IMR-90 (cell line): Measurements from ENCODE around the gene HINT3. TPM values are rescaled to one million over a fixed set of nuclear protein-coding genes. Genes with fewer than 3 reads are reported as not detected.
"Not testable (repeated sequence)": the region's sequence is repeated elsewhere in the genome, so short reads cannot be mapped to it uniquely, and the experiment has no call there.

Experiments used
- ATAC-seq: fragments of 200-7000 bp; cut with Tn5 transposase; 2 replicates; pipeline ENCODE4 v1.9.1; 2020; ENCODE audit warnings: low read depth, mild to moderate bottlenecking, moderate library complexity
- BruUV-seq: library from RNA; stranded (reverse); fragments of 400-500 nt; replicated peaks from 2 replicates; lab custom pipeline; 2021; lab: Mats Ljungman, UMichigan
- CTCF ChIA-PET: fragments of 300-600 bp; formaldehyde crosslinking; extraction: SDS; loops from one replicate; lab custom pipeline; 2021; ENCODE audit warnings: antibody characterized with exemption; lab: Yijun Ruan, JAX
- POLR2A ChIA-PET: fragments of 300-600 bp; sonication (Branson Sonifier 250); formaldehyde crosslinking; loops from one replicate; lab custom pipeline; 2022; ENCODE audit warnings: antibody characterized with exemption; ENCODE audit not compliant: unreplicated experiment; lab: Charles Lee
- DNase-seq: peaks from one replicate; pipeline ENCODE4 v3.0.0; 2013
- H2AFZ ChIP-seq: replicated peaks from 2 replicates; pipeline ENCODE3; 2013; ENCODE audit warnings: low read length, mild to moderate bottlenecking; ENCODE audit not compliant: poor library complexity
- H2AK5ac ChIP-seq: 2 replicates; pipeline ENCODE4 v1.6.1; 2013; ENCODE audit warnings: low read depth, low read length, inconsistent platforms
- H2AK9ac ChIP-seq: replicated peaks from 2 replicates; pipeline ENCODE3; 2013; ENCODE audit warnings: mild to moderate bottlenecking, low read depth, low read length, moderate library complexity; ENCODE audit not compliant: poor library complexity
- H2BK120ac ChIP-seq: 2 replicates; pipeline ENCODE4 v1.6.1; 2013; ENCODE audit warnings: low read depth, low read length, inconsistent platforms
- H2BK15ac ChIP-seq: 3 replicates; pipeline ENCODE4 v1.6.1; 2013; ENCODE audit warnings: low read depth, low read length, inconsistent platforms
- H2BK20ac ChIP-seq: 2 replicates; pipeline ENCODE4 v1.6.1; 2013; ENCODE audit warnings: low read depth, mild to moderate bottlenecking, inconsistent platforms, low read length, moderate library complexity
- H2BK5ac ChIP-seq: 2 replicates; pipeline ENCODE4 v1.6.1; 2013; ENCODE audit warnings: mild to moderate bottlenecking, low read depth, low read length, inconsistent platforms; ENCODE audit not compliant: poor library complexity, severe bottlenecking
- H3K14ac ChIP-seq: replicated peaks from 2 replicates; pipeline ENCODE4 v1.6.1; 2013; ENCODE audit warnings: low read depth, low read length, inconsistent platforms
- H3K18ac ChIP-seq: 2 replicates; pipeline ENCODE4 v1.6.1; 2013; ENCODE audit warnings: low read depth, low read length, control low read depth
- H3K23ac ChIP-seq: 2 replicates; pipeline ENCODE4 v1.6.1; 2013; ENCODE audit warnings: low read depth, low read length, inconsistent platforms
- H3K27ac ChIP-seq: 2 replicates; pipeline ENCODE4 v1.5.1; 2013; ENCODE audit warnings: mild to moderate bottlenecking, control low read depth, low read length; ENCODE audit not compliant: insufficient read depth
- H3K27me3 ChIP-seq: 2 replicates; pipeline ENCODE4 v1.6.1; 2013; ENCODE audit warnings: low read length; ENCODE audit not compliant: control insufficient read depth, insufficient read depth
- H3K36me3 ChIP-seq: 2 replicates; pipeline ENCODE4 v1.6.1; 2013; ENCODE audit warnings: low read length, mixed read lengths; ENCODE audit not compliant: control insufficient read depth, insufficient read depth
- H3K4ac ChIP-seq: 2 replicates; pipeline ENCODE4 v1.6.1; 2013; ENCODE audit warnings: low read depth, low read length, inconsistent platforms
- H3K4me1 ChIP-seq: 2 replicates; pipeline ENCODE4 v1.6.1; 2013; ENCODE audit warnings: low read length, mixed read lengths; ENCODE audit not compliant: control insufficient read depth, insufficient read depth
- H3K4me2 ChIP-seq: 2 replicates; pipeline ENCODE4 v1.6.1; 2013; ENCODE audit warnings: low read depth, mild to moderate bottlenecking, control low read depth, low read length, moderate library complexity
- H3K4me3 ChIP-seq: 2 replicates; pipeline ENCODE4 v1.5.1; 2013; ENCODE audit warnings: low read depth, mild to moderate bottlenecking, control low read depth, low read length, moderate library complexity; ENCODE audit not compliant: insufficient read depth
- H3K56ac ChIP-seq: 2 replicates; pipeline ENCODE4 v1.6.1; 2013; ENCODE audit warnings: low read length, inconsistent platforms; ENCODE audit not compliant: insufficient read depth; ENCODE audit errors: extremely low read depth
- H3K79me1 ChIP-seq, 2 experiments: 2 replicates each; pipeline ENCODE4 v1.6.1; 2013; ENCODE audit warnings: low read length in 2 of 2, inconsistent platforms in 1 of 2, low read depth in 1 of 2
- H3K9ac ChIP-seq: 2 replicates; pipeline ENCODE4 v1.6.1; 2013; ENCODE audit warnings: low read depth, low read length, control low read depth
- H3K9me1 ChIP-seq: 2 replicates; pipeline ENCODE4 v1.6.1; 2013; ENCODE audit warnings: low read length, inconsistent platforms; ENCODE audit not compliant: insufficient read depth
- H3K9me3 ChIP-seq: 2 replicates; pipeline ENCODE4 v1.6.1; 2013; ENCODE audit warnings: low read length; ENCODE audit not compliant: control insufficient read depth, insufficient read depth
- H4K20me1 ChIP-seq: 2 replicates; pipeline ENCODE4 v1.6.1; 2013; ENCODE audit warnings: low read length, inconsistent platforms; ENCODE audit not compliant: insufficient read depth
- H4K5ac ChIP-seq: 2 replicates; pipeline ENCODE4 v1.6.1; 2013; ENCODE audit warnings: mild to moderate bottlenecking, low read depth, low read length, control low read depth
- H4K8ac ChIP-seq, 2 experiments: 2 replicates each; pipeline ENCODE4 v1.6.1; 2013; ENCODE audit warnings: low read depth in 2 of 2, low read length in 2 of 2, control low read depth in 1 of 2, inconsistent platforms in 1 of 2
- H4K91ac ChIP-seq: 2 replicates; pipeline ENCODE4 v1.6.1; 2013; ENCODE audit warnings: low read depth, low read length, inconsistent platforms; ENCODE audit not compliant: insufficient read depth
- CEBPB ChIP-seq: IDR thresholded peaks from 2 replicates; pipeline ENCODE4 v1.6.1; 2012; ENCODE audit warnings: low read depth, low read length, improper control_type of control experiment
- FOS ChIP-seq: fragments of 150-350 bp; IDR thresholded peaks from 2 replicates; pipeline ENCODE4 v1.6.1; 2016; ENCODE audit warnings: low read depth, low read length
- MXI1 ChIP-seq: IDR thresholded peaks from 2 replicates; pipeline ENCODE4 v1.6.1; 2012; ENCODE audit warnings: low read depth, mild to moderate bottlenecking, low read length, moderate library complexity, borderline replicate concordance
- NFE2L2 ChIP-seq: fragments of 150-350 bp; IDR thresholded peaks from 2 replicates; pipeline ENCODE4 v1.6.1; 2016; ENCODE audit warnings: low read depth, mild to moderate bottlenecking, low read length
- POLR2A ChIP-seq: IDR thresholded peaks from 2 replicates; pipeline ENCODE4 v1.6.1; 2012; ENCODE audit warnings: mild to moderate bottlenecking, low read depth, low read length
- RCOR1 ChIP-seq: IDR thresholded peaks from 2 replicates; pipeline ENCODE4 v1.6.1; 2012; ENCODE audit warnings: mild to moderate bottlenecking, low read length, improper control_type of control experiment; ENCODE audit not compliant: insufficient replicate concordance
- WGBS, 2 experiments: methylation state at CpG; one replicate each; pipeline versions ENCODE4 v1.1.5 to v1.1.7; 2013; ENCODE audit warnings: missing lambda C conversion rate in 2 of 2; ENCODE audit not compliant: insufficient read length in 1 of 2; ENCODE audit errors: extremely low coverage in 2 of 2; 5-methylcytosine and 5-hydroxymethylcytosine counted together
- dilution Hi-C: fragments of 300-500 bp; cut with HindIII; formaldehyde crosslinking; loops from one replicate; pipeline ENCODE4 v1.14.3; 2018; ENCODE audit warnings: low sequenced_read_pairs; ENCODE audit not compliant: unreplicated experiment
- in situ Hi-C: fragments of 300-500 bp; cut with MboI; formaldehyde crosslinking; loops from 3 replicates; pipeline ENCODE4 v1.14.3; 2019; ENCODE audit warnings: low sequenced_read_pairs, inconsistent platforms, mixed read lengths
- intact Hi-C: fragments of 100-400 bp; cut with micrococcal nuclease; formaldehyde crosslinking; loops from 2 replicates; pipeline ENCODE4 v1.10.0; 2022
- polyA plus RNA-seq, 3 experiments: library from polyadenylated mRNA; depleted of rRNA; stranded (reverse); fragments of >200 nt; gene quantifications; 2 replicates each; pipeline ENCODE4 v1.2.3, GENCODE V29; 2012; ENCODE audit warnings: low replicate concordance in 1 of 3
- total RNA-seq: library from RNA; depleted of rRNA; stranded (reverse); fragments of >200 nt; gene quantifications from 2 replicates; pipeline ENCODE4 v1.2.3, GENCODE V29; 2012

HINT3 gene
- total and polyA plus RNA-seq, 2 of the 4 experiments (the other 2 are of a cell fraction): 3.4 to 6.5 TPM

DNA sequence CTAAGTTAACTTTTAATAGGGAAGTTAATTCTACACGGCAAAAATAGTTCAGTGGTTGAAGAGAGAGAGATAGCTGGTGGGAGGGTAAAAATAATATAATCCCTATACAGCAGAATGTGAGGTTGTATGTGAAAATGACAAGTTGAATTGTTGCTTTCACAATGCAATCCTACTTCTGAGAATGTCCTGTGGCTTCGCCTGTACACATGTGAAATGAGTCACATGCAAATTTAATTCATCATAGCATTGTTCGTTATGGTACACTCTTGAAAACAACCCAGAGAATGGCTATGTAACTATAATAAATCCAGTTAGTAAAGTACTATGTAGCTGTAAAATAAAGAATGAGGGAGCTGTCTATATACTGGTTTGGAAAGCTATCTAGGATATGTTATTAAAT lies 46.0 kb upstream of the HINT3 start:
- dilution Hi-C loops: no loop called here
- no peak overlapping the region for H2BK20ac ChIP-seq

DNA sequence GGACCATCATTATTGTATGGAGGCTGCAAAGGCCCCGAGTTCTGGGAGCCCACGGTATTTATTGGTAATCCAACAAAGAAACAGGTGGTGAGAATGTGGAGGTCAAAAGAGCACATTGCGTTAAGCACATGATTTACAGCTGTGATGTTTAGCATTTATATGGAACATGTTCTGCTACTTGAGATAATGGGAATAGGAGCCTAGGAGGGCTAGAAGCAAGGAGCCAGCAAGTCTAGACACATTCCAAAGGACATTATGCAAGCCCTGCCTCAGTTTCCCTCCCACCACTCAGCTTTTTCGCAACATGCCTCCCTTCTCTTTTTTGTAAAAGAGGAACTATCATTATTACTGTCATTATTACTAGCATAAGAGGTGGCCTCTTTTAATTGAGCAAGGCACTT lies 45.5 kb upstream of the HINT3 start:
- H3K14ac ChIP-seq, H3K4me1 ChIP-seq, H3K36me3 ChIP-seq, H2BK120ac ChIP-seq, DNase-seq, H3K9me3 ChIP-seq, H3K4me2 ChIP-seq, H4K8ac ChIP-seq, H3K56ac ChIP-seq, dilution Hi-C loops, H2BK5ac ChIP-seq, H3K18ac ChIP-seq, POLR2A ChIA-PET, H2AK9ac ChIP-seq, H2AK5ac ChIP-seq, H3K9me1 ChIP-seq, H4K91ac ChIP-seq, BruUV-seq, in situ Hi-C loops, intact Hi-C loops, H2BK15ac ChIP-seq, H3K4me3 ChIP-seq, H3K4ac ChIP-seq, H3K9ac ChIP-seq, H4K5ac ChIP-seq, H2BK20ac ChIP-seq, H3K23ac ChIP-seq, H4K20me1 ChIP-seq, H2AFZ ChIP-seq, H3K27me3 ChIP-seq, H3K27ac ChIP-seq, H3K79me1 ChIP-seq, CTCF ChIA-PET, ATAC-seq: not testable (repeated sequence)
- WGBS, 2 experiments: 83% methylated on average over 3 of the region's 4 CpGs; no CpG with 5 or more reads in 1 of the 2 experiments

More for the DNA sequence above, 46.0 kb upstream of the HINT3 start:
- no peak overlapping the region for H3K9ac ChIP-seq
- no TSS peak for BruUV-seq
- H2AK5ac ChIP-seq: no peak overlapping the region
- no peak overlapping the region for H3K23ac ChIP-seq
- DNase-seq: peak; percentile 76
- no peak overlapping the region for H3K18ac ChIP-seq
- peak overlapping the region; percentile 2 for H2BK5ac ChIP-seq
- no peak overlapping the region for H4K5ac ChIP-seq
- no peak overlapping the region for H3K27ac ChIP-seq
- no peak overlapping the region for H2BK120ac ChIP-seq
- H3K79me1 ChIP-seq: no peaks in the 10 kb centered on the region
- H4K91ac ChIP-seq: no peak overlapping the region
- no peak overlapping the region for H3K4me3 ChIP-seq
- no peaks in the 10 kb centered on the region for H3K27me3 ChIP-seq
- H3K9me3 ChIP-seq: no peaks in the 10 kb centered on the region
- H3K4me1 ChIP-seq: peaks cover 2% of the 10 kb centered on the region; the same call in 1 of the 2 replicates
- no peak overlapping the region for H3K4ac ChIP-seq
- H2BK15ac ChIP-seq: no peak overlapping the region
- H3K14ac ChIP-seq: no peak overlapping the region
- H3K9me1 ChIP-seq: peaks cover 6% of the 10 kb centered on the region
- H4K8ac ChIP-seq: no peak overlapping the region
- H3K36me3 ChIP-seq: peaks cover 4% of the 10 kb centered on the region
- ChIA-PET POLR2A (no interaction called here), CTCF (no interaction called here)
- no peak overlapping the region for H2AFZ ChIP-seq
- no CpG with 5 or more reads among the region's 3 CpGs for WGBS, 2 experiments
- H3K4me2 ChIP-seq: no peak overlapping the region
- no peak overlapping the region for H3K56ac ChIP-seq
- no peak overlapping the region for H2AK9ac ChIP-seq
- TF ChIP-seq RCOR1 (no peak), POLR2A (no peak), MXI1 (no peak), CEBPB (peak; percentile 61; the same call in 1 of the 2 replicates), FOS (peak; percentile 43; the same call in 1 of the 2 replicates), NFE2L2 (no peak)
- intact Hi-C loops: no loop called here
- H4K20me1 ChIP-seq: no peaks in the 10 kb centered on the region
- in situ Hi-C loops: no loop called here
- ATAC-seq: peak; percentile 33
